ENCODE data around the gene SH3D19. TPM values are rescaled to one million over a fixed set of nuclear protein-coding genes. Genes with fewer than 3 reads are reported as not detected.

SH3D19 gene
- total RNA-seq, 4 donors from 2014 or later = 269 to 357 (median 314) TPM

DNA sequence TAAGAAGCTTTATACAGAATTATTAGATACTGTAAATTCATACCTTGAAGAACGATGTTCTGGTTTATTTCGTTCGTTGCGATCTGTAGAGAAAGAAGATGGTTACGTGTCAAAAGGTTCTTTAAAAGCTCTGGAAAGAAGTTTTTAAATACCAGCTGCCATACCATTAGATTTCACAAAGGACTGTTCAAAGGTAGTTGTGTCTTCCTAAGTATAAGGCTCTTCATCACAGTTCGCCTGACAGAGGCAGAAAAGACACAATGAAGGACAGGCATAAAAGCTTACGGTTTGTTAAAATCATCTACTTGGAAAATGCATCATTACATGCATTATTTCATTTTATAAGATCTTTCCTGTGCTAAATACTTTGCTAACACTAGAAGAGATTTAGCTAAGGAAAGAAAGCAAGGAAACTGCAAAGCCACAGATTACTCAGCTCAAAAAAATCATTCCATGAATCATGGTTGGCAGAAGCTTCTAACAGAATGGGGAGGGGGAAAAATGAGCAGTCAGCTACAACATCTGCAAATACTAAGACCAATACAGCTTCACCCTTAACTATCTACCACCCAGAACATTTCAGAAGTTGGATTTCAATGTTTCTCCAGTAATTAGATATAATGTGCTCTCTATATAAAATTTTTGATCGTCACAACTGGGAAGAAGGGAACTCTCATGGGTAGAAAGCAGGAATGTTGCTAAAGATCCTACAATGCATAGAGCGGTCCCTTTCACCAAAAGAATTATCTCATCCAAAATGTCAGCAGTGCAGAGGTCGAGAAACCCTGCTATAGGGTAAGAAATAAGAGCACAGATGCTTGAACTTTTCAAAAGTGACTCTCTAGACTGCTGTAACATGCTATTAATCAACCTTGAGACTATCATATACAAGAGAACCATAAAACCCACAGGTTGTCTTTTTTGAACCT, 99.1 kb downstream of the SH3D19 start:
- TF ChIP-seq CTCF (IDR thresholded peaks at IDR 0.05; ENCODE audit: low read depth) = no peak

GRCh38 chr4:151223465-151223864, 101.9 kb downstream of the SH3D19 start:
- no peak for TF ChIP-seq CTCF (IDR thresholded peaks at IDR 0.05; ENCODE audit: low read depth)

DNA sequence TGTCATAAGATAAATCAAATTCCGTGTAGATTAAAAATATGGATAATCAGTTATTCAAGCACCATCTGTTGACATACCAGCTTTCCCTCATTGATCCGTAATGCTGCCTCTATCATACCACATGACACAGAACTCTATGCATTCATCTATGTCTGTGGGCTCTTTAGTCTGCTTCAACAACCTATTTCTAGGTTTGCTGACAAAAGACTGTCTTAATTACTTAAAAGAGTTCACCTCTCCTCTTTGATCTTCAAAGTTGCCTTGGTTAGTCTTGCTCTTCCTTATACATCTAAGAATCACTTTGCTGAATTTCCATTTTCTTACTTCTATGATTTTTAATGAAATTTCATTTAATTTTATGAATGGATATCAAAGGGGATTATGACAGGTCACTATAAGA, 105.5 kb downstream of the SH3D19 start:
- TF ChIP-seq CTCF (IDR thresholded peaks at IDR 0.05; ENCODE audit: low read depth) = no peak

- no peak for TF ChIP-seq CTCF (IDR thresholded peaks at IDR 0.05; ENCODE audit: low read depth)
Observed at GRCh38 chr4:151219091-151219490, 106.3 kb downstream of the SH3D19 start.

GRCh38 chr4:151218343-151218742, 107.1 kb downstream of the SH3D19 start:
- TF ChIP-seq CTCF (IDR thresholded peaks at IDR 0.05; ENCODE audit: low read depth) = no peak

DNA sequence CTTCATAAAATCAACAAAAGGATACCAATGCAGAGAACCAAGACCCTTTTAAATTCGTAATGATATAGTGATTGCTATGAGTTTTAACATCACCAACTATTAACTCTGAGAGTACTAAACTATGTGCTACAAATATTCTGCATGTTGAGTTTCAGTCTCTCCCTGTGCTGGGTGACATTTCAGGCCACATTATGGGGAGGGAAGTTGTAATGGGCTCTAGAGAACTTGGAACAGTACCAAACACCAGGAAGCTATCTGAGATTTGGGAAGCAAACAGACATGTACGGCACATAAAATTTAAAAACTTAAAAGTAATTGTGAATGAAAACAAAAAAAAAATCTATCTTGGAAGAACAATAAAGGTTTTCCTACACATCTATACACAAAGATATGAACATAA, 108.1 kb downstream of the SH3D19 start:
- no peak for TF ChIP-seq CTCF (IDR thresholded peaks at IDR 0.05; ENCODE audit: low read depth)

DNA sequence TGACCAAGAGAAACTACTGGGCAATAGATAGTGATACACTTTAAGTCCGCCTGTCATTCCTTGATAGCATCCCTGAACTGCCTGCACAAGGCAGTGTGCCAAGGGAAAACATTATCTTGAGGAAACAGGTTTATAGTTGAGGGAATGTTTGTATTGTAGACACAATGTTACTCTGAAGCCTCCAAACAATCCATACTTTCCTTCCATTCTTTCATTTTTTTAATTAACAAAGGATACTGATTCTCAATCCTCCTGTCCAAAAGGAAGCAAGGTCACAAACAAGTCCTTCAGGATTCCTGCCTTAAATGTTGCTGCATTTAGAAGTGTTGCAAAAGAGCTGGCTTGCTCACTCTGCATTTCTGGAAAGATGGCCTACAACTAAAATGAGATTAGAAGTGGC, 110.1 kb downstream of the SH3D19 start:
- no peak for TF ChIP-seq CTCF (IDR thresholded peaks at IDR 0.05; ENCODE audit: low read depth)
